NCI-H1105 treated with DMSO at 0.1 percent for 48 hours (cell line): ENCODE results near the gene NPIPB12.
"Not testable (repeated sequence)": the region's sequence is repeated elsewhere in the genome, so short reads cannot be mapped to it uniquely, and the experiment has no call there.

Experiments used
- DNase-seq: peaks from one replicate; lab custom pipeline; 2025; lab: John Stamatoyannopoulos, UW

The NPIPB12 gene

GRCh38 chr16:29506308-29506707, at the start of gene NPIPB12:
TSS of gene NPIPB12 (minus strand) at chr16:29506408.
- not testable (repeated sequence) for DNase-seq

GRCh38 chr16:29521520-29521919, 15.3 kb upstream of the NPIPB12 start:
- DNase-seq: not testable (repeated sequence)

GRCh38 chr16:29482276-29482675, 23.9 kb downstream of the NPIPB12 start:
- not testable (repeated sequence) for DNase-seq

- not testable (repeated sequence) for DNase-seq
Observed at GRCh38 chr16:29472065-29472464, 34.1 kb downstream of the NPIPB12 start.

GRCh38 chr16:29469660-29470059, 36.5 kb downstream of the NPIPB12 start:
- not testable (repeated sequence) for DNase-seq

GRCh38 chr16:29467654-29468366, 38.4 kb downstream of the NPIPB12 start:
- DNase-seq: not testable (repeated sequence)

GRCh38 chr16:29466904-29467303, 39.3 kb downstream of the NPIPB12 start:
- not testable (repeated sequence) for DNase-seq

- not testable (repeated sequence) for DNase-seq
Observed at GRCh38 chr16:29465985-29466824, 40.0 kb downstream of the NPIPB12 start.

- DNase-seq: not testable (repeated sequence)
Observed at GRCh38 chr16:29460647-29461030, 45.6 kb downstream of the NPIPB12 start.

GRCh38 chr16:29459706-29460646, 46.2 kb downstream of the NPIPB12 start, which contains the start of gene SULT1A4:
TSS of gene SULT1A4 (plus strand) at chr16:29459913. CDS start at chr16:29461386, 1,473 bp downstream.
- not testable (repeated sequence) for DNase-seq

GRCh38 chr16:29457660-29458059, 48.5 kb downstream of the NPIPB12 start:
- not testable (repeated sequence) for DNase-seq

- not testable (repeated sequence) for DNase-seq
Observed at GRCh38 chr16:29454828-29455227, 51.4 kb downstream of the NPIPB12 start.

GRCh38 chr16:29454269-29454668, 51.9 kb downstream of the NPIPB12 start, which contains the start of the genes BOLA2 and SLX1B:
TSS of gene BOLA2 (minus strand) at chr16:29454351. CDS start at chr16:29454253, 98 bp downstream.
TSS of gene SLX1B (plus strand) at chr16:29454533.
- not testable (repeated sequence) for DNase-seq

GRCh38 chr16:29453754-29454153, 52.5 kb downstream of the NPIPB12 start:
- DNase-seq: not testable (repeated sequence)
